GM18907 (cell line): ENCODE measurements around the gene PSTPIP2.
"Not testable (repeated sequence)": the region's sequence is repeated elsewhere in the genome, so short reads cannot be mapped to it uniquely, and the experiment has no call there.

ENCODE experiments used
- ATAC-seq: cut with Tn5 transposase; IDR thresholded peaks from one replicate; pipeline ENCODE4 v1.9.1; 2021; ENCODE audit warnings: mild to moderate bottlenecking, moderate library complexity; ENCODE audit not compliant: unreplicated experiment

The PSTPIP2 gene

GRCh38 chr18:45993438-45993837 is 78.6 kb downstream of the PSTPIP2 start:
- ATAC-seq, result no peak

GRCh38 chr18:45992527-45992926 is 79.5 kb downstream of the PSTPIP2 start:
- not testable (repeated sequence) for ATAC-seq

GRCh38 chr18:45991788-45992187 is 80.3 kb downstream of the PSTPIP2 start:
- no peak for ATAC-seq

GRCh38 chr18:45984546-45985235 is 87.4 kb downstream of the PSTPIP2 start:
- no peak for ATAC-seq

- no peak for ATAC-seq
These were observed 90.2 kb downstream of the PSTPIP2 start for GRCh38 chr18:45981821-45982220.

GRCh38 chr18:45980229-45980628 is 91.8 kb downstream of the PSTPIP2 start:
- ATAC-seq, result no peak

- no peak for ATAC-seq
These were observed 94.0 kb downstream of the PSTPIP2 start for GRCh38 chr18:45978084-45978483.

- ATAC-seq, result no peak
These were observed 95.1 kb downstream of the PSTPIP2 start for GRCh38 chr18:45976974-45977373.

- ATAC-seq, result no peak
These were observed 95.5 kb downstream of the PSTPIP2 start for GRCh38 chr18:45976566-45976965.

GRCh38 chr18:45974088-45974536 is 97.9 kb downstream of the PSTPIP2 start:
- peak; percentile 50 for ATAC-seq

- peak; percentile 95 for ATAC-seq
These were observed 104.9 kb downstream of the PSTPIP2 start, which contains the start of gene EPG5 for GRCh38 chr18:45967007-45967706. Gene EPG5, minus strand, starts transcription at chr18:45967329. Its CDS starts 90 bp downstream, at chr18:45967239.

- ATAC-seq, result not testable (repeated sequence)
These were observed 107.1 kb downstream of the PSTPIP2 start for GRCh38 chr18:45964913-45965312.

GRCh38 chr18:45962866-45963265 is 109.2 kb downstream of the PSTPIP2 start:
- ATAC-seq, result no peak

- ATAC-seq, result no peak
These were observed 109.6 kb downstream of the PSTPIP2 start for GRCh38 chr18:45962461-45962860.

- ATAC-seq, result not testable (repeated sequence)
These were observed 112.6 kb downstream of the PSTPIP2 start for GRCh38 chr18:45959484-45959883.

- ATAC-seq, result no peak
These were observed 113.3 kb downstream of the PSTPIP2 start for GRCh38 chr18:45958730-45959129.

- no peak for ATAC-seq
These were observed 114.0 kb downstream of the PSTPIP2 start for GRCh38 chr18:45958027-45958426.

GRCh38 chr18:45957100-45957499 is 115.0 kb downstream of the PSTPIP2 start:
- no peak for ATAC-seq

GRCh38 chr18:45954070-45954934 is 117.8 kb downstream of the PSTPIP2 start:
- ATAC-seq, result no peak

GRCh38 chr18:45951016-45951714 is 120.9 kb downstream of the PSTPIP2 start:
- ATAC-seq, result no peak

GRCh38 chr18:45945669-45946068 is 126.4 kb downstream of the PSTPIP2 start:
- no peak for ATAC-seq
